HL-60/S4 treated with retinoic acid at 250 ng/mL for 4 days and 3 days (cell line): ENCODE results near the gene LAGE3.

ENCODE experiments used
- in situ Hi-C: fragments of 300-500 bp; cut with MboI; formaldehyde crosslinking; loops from 2 replicates; pipeline ENCODE4 v1.7.0; 2022; ENCODE audit warnings: low sequenced_read_pairs

The LAGE3 gene

GRCh38 chrX:154481911-154482601 is 3.0 kb upstream of the LAGE3 start:
- in situ Hi-C loops = no loop called here

GRCh38 chrX:154481195-154481594 is 2.1 kb upstream of the LAGE3 start:
- in situ Hi-C loops = no loop called here

GRCh38 chrX:154477891-154478477 is 1.1 kb downstream of the LAGE3 start:
- in situ Hi-C loops = no loop called here

- in situ Hi-C loops = no loop called here
Measured at GRCh38 chrX:154476821-154477220, 2.3 kb downstream of the LAGE3 start.

- in situ Hi-C loops = no loop called here
Measured at GRCh38 chrX:154473683-154474082, 5.4 kb downstream of the LAGE3 start.

GRCh38 chrX:154472685-154473632 is 6.1 kb downstream of the LAGE3 start:
- in situ Hi-C loops = no loop called here

- in situ Hi-C loops = no loop called here
Measured at GRCh38 chrX:154471839-154472684, 7.0 kb downstream of the LAGE3 start.

GRCh38 chrX:154470914-154471568 is 8.0 kb downstream of the LAGE3 start:
- in situ Hi-C loops = no loop called here

- in situ Hi-C loops = no loop called here
Measured at GRCh38 chrX:154470434-154470833, 8.6 kb downstream of the LAGE3 start.

GRCh38 chrX:154469880-154470279 is 9.2 kb downstream of the LAGE3 start:
- in situ Hi-C loops = no loop called here

GRCh38 chrX:154469114-154469513 is 10.0 kb downstream of the LAGE3 start:
- in situ Hi-C loops = no loop called here

- in situ Hi-C loops = no loop called here
Measured at GRCh38 chrX:154468217-154468616, 10.9 kb downstream of the LAGE3 start.

GRCh38 chrX:154467556-154467955 is 11.5 kb downstream of the LAGE3 start:
- in situ Hi-C loops = no loop called here

GRCh38 chrX:154466907-154467306 is 12.2 kb downstream of the LAGE3 start:
- in situ Hi-C loops = no loop called here

- in situ Hi-C loops = no loop called here
Measured at GRCh38 chrX:154466036-154466435, 13.0 kb downstream of the LAGE3 start.

- in situ Hi-C loops = no loop called here
Measured at GRCh38 chrX:154465601-154466000, 13.5 kb downstream of the LAGE3 start.

GRCh38 chrX:154464806-154465365 is 14.2 kb downstream of the LAGE3 start:
- in situ Hi-C loops = no loop called here

GRCh38 chrX:154463611-154464220 is 15.4 kb downstream of the LAGE3 start:
- in situ Hi-C loops = no loop called here

GRCh38 chrX:154462396-154462795 is 16.7 kb downstream of the LAGE3 start:
- in situ Hi-C loops = no loop called here

- in situ Hi-C loops = no loop called here
Measured at GRCh38 chrX:154460326-154460725, 18.8 kb downstream of the LAGE3 start.
